GM06990 (cell line): ENCODE results near the gene NTSR1.

Experiments
- DNase-seq: peaks from one replicate; pipeline ENCODE4 v3.0.0-alpha.2; 2011; ENCODE audit not compliant: insufficient read length; ENCODE audit errors: extremely low read depth
- H3K27me3 ChIP-seq: replicated peaks from 2 replicates; pipeline ENCODE4 v1.6.0; 2011; ENCODE audit warnings: low read length; ENCODE audit not compliant: control insufficient read depth, insufficient read depth
- H3K36me3 ChIP-seq: 2 replicates; pipeline ENCODE4 v1.5.1; 2011; ENCODE audit warnings: low read length; ENCODE audit not compliant: control insufficient read depth, insufficient read depth
- H3K4me3 ChIP-seq: replicated peaks from 2 replicates; pipeline ENCODE4 v1.5.1; 2011; ENCODE audit warnings: low read depth, mild to moderate bottlenecking, control low read depth, low read length
- CTCF ChIP-seq: IDR thresholded peaks from 2 replicates; pipeline ENCODE4 v1.5.1; 2011; ENCODE audit warnings: low read length, control low read depth, mild to moderate bottlenecking, inconsistent platforms; ENCODE audit not compliant: insufficient read depth, poor library complexity, severe bottlenecking

NTSR1 gene

GRCh38 chr20:62787321-62787720 is 78.7 kb downstream of the NTSR1 start:
- no peak for TF ChIP-seq CTCF
- DNase-seq: no peak
- Histone ChIP-seq H3K36me3 (no peaks in the 10 kb centered on the region), H3K27me3 (no peaks in the 10 kb centered on the region; the same call in 1 of the 2 replicates), H3K4me3 (no peak overlapping the region)

- no peaks in the 10 kb centered on the region; the same call in 1 of the 2 replicates for H3K27me3 ChIP-seq
- no peak for DNase-seq
- no peak overlapping the region for H3K4me3 ChIP-seq
- no peak for TF ChIP-seq CTCF
- H3K36me3 ChIP-seq: no peaks in the 10 kb centered on the region
Measured at GRCh38 chr20:62787866-62788265, 79.2 kb downstream of the NTSR1 start.

- DNase-seq: no peak
- no peaks in the 10 kb centered on the region; the same call in 1 of the 2 replicates for H3K27me3 ChIP-seq
- no peak for TF ChIP-seq CTCF
- H3K36me3 ChIP-seq: no peaks in the 10 kb centered on the region
- H3K4me3 ChIP-seq: no peak overlapping the region
Measured at GRCh38 chr20:62788607-62789006, 80.0 kb downstream of the NTSR1 start.

- Histone ChIP-seq H3K4me3 (no peak overlapping the region), H3K36me3 (no peaks in the 10 kb centered on the region), H3K27me3 (no peaks in the 10 kb centered on the region; the same call in 1 of the 2 replicates)
- DNase-seq: no peak
- no peak for TF ChIP-seq CTCF
Measured at GRCh38 chr20:62790075-62790474, 81.4 kb downstream of the NTSR1 start.

- Histone ChIP-seq H3K4me3 (no peak overlapping the region), H3K36me3 (no peaks in the 10 kb centered on the region), H3K27me3 (no peaks in the 10 kb centered on the region)
- DNase-seq: peak; percentile 55
- TF ChIP-seq CTCF: peak; percentile 95
Measured at GRCh38 chr20:62791301-62792181, 82.9 kb downstream of the NTSR1 start.
